Left lung (tissue), 10 donors: ENCODE measurements around the gene LCE3A. TPM values are rescaled to one million over a fixed set of nuclear protein-coding genes. Genes with fewer than 3 reads are reported as not detected.

Experiments
- ATAC-seq: fragments of 200-7000 bp; cut with Tn5 transposase; one replicate; pipeline ENCODE4 v1.9.1; 2020; ENCODE audit warnings: moderate library complexity
- DNase-seq, 4 donors: peaks; one replicate each; pipeline ENCODE4 v3.0.0-alpha.2; 2013 to 2020
- H3K27ac ChIP-seq, 2 donors: fragments of 200-600 bp; sonication (generic) in 1 of 2; one replicate each; pipeline versions ENCODE4 v1.5.0 to v1.8.0; 2020 to 2021
- H3K27me3 ChIP-seq, 2 donors: fragments of 200-600 bp; sonication (generic) in 1 of 2; one replicate each; pipeline versions ENCODE4 v1.5.0 to v1.8.0; 2020 to 2021
- H3K36me3 ChIP-seq, 2 donors: fragments of 200-600 bp; sonication (generic) in 1 of 2; one replicate each; pipeline versions ENCODE4 v1.5.0 to v1.8.0; 2020 to 2021
- H3K4me1 ChIP-seq, 2 donors: fragments of 200-600 bp; one replicate each; pipeline ENCODE4 v1.8.0; 2021
- H3K4me3 ChIP-seq, 2 donors: fragments of 200-600 bp; sonication (generic) in 1 of 2; one replicate each; pipeline versions ENCODE4 v1.5.0 to v1.8.0; 2020 to 2021; ENCODE audit warnings: mild to moderate bottlenecking in 1 of 2
- H3K9me3 ChIP-seq, 2 donors: fragments of 200-600 bp; sonication (generic) in 1 of 2; one replicate each; pipeline versions ENCODE4 v1.5.0 to v1.8.0; 2020 to 2021
- intact Hi-C, 2 donors: fragments of 100-400 bp; cut with DNase I; formaldehyde crosslinking; loops; one replicate each; pipeline versions ENCODE4 v1.11.2 to v1.14.2; 2022
- polyA plus RNA-seq, 6 donors: library from polyadenylated mRNA; unstranded; fragments of 120-200 nt; gene quantifications; one replicate each; pipeline ENCODE4 v1.2.1, GENCODE V29; 2013; ENCODE audit not compliant: insufficient read length in 6 of 6
- total RNA-seq, 2 donors: library from RNA; stranded (reverse); fragmentation: NEBNext Ultra II Directional; extraction: Animal tissue kit (Norgen Biotek cat#: 25700); gene quantifications; one replicate each; pipeline ENCODE4 v1.2.1, GENCODE V29; 2021
- TF ChIP-seq, protein P1 (sequence below), 2 donors: fragments of 200-600 bp; sonication (generic) in 1 of 2; IDR thresholded peaks; one replicate each; pipeline versions ENCODE4 v1.5.0 to v1.8.0; 2021; ENCODE audit warnings: antibody characterized with exemption in 2 of 2
- donor health status: DM: no; HTN: yes; CAD: no.
- donor health status: DM: no; HTN: no; CAD: no.

The LCE3A gene
- total and polyA plus RNA-seq, 8 donors = not detected

- H3K9me3 ChIP-seq = no peaks in the 10 kb centered on the region
- intact Hi-C loops = no loop called here
- no peaks in the 10 kb centered on the region for H3K27me3 ChIP-seq
- no peak overlapping the region for H3K27ac ChIP-seq
- no peaks in the 10 kb centered on the region for H3K4me1 ChIP-seq
- ATAC-seq (no peak), DNase-seq (no peak)
- TF ChIP-seq, protein P1, sequence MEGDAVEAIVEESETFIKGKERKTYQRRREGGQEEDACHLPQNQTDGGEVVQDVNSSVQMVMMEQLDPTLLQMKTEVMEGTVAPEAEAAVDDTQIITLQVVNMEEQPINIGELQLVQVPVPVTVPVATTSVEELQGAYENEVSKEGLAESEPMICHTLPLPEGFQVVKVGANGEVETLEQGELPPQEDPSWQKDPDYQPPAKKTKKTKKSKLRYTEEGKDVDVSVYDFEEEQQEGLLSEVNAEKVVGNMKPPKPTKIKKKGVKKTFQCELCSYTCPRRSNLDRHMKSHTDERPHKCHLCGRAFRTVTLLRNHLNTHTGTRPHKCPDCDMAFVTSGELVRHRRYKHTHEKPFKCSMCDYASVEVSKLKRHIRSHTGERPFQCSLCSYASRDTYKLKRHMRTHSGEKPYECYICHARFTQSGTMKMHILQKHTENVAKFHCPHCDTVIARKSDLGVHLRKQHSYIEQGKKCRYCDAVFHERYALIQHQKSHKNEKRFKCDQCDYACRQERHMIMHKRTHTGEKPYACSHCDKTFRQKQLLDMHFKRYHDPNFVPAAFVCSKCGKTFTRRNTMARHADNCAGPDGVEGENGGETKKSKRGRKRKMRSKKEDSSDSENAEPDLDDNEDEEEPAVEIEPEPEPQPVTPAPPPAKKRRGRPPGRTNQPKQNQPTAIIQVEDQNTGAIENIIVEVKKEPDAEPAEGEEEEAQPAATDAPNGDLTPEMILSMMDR (IDR thresholded peaks at IDR 0.05) = no peak
- H3K4me3 ChIP-seq = no peak overlapping the region
- H3K36me3 ChIP-seq = no peaks in the 10 kb centered on the region
Measured at GRCh38 chr1:152643945-152644344, 21.0 kb upstream of the LCE3A start.

DNA sequence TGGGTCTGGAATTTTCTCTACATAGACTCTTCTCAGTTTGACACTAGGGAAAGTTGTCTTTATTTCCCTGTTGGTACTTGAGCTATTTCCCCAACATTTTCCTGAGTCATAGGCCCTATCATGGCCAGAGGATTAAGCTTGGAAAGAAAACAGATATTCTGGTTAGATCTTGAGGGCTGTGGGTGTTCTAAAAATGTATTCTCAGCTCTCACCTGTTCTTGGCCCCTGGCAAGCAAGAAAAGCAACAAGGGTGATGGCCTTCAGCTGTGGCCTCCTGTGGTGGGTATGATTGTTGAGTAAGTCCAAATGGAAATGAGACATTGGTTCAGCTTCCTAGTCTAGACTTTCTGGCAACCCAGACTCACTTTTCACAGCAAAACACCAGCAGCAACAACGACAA is 17.4 kb upstream of the LCE3A start:
- Histone ChIP-seq H3K4me3 (no peak overlapping the region), H3K27me3 (no peaks in the 10 kb centered on the region), H3K27ac (no peak overlapping the region), H3K4me1 (no peaks in the 10 kb centered on the region), H3K9me3 (peaks cover 0 to 2% of the 10 kb centered on the region in 2 donors), H3K36me3 (no peaks in the 10 kb centered on the region)
- TF ChIP-seq, protein P1 (IDR thresholded peaks at IDR 0.05) = no peak
- intact Hi-C loops = no loop called here
- DNase-seq = no peak
- ATAC-seq = no peak

DNA sequence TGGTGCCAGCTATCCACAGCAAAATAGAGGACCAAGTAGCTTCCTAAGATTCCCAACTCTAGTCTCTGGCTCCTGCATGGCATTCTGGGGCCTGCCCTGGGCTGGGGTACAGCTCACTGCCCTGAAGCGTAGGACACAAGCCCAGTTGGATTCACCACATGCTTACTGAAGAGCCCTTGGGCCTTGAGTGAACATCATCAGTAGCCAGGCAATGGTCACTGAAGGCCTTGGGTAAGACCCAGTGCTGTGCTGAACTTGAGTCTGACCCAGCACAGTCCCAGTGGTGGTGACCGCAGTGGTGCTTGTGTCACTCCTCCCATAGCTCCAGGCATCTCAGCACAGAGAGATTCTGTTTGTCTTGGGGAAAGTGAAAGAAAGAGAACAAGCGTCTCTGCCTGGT is 7.7 kb upstream of the LCE3A start:
- no peaks in the 10 kb centered on the region for H3K9me3 ChIP-seq
- no peak overlapping the region for H3K27ac ChIP-seq
- no peak for ATAC-seq
- H3K4me3 ChIP-seq = no peak overlapping the region
- DNase-seq = no peak
- H3K4me1 ChIP-seq = no peaks in the 10 kb centered on the region
- H3K36me3 ChIP-seq = no peaks in the 10 kb centered on the region
- intact Hi-C loops = no loop called here
- no peaks in the 10 kb centered on the region for H3K27me3 ChIP-seq
- TF ChIP-seq, protein P1 (IDR thresholded peaks at IDR 0.05) = no peak

GRCh38 chr1:152626744-152627143 is 3.8 kb upstream of the LCE3A start:
- DNase-seq (no peak), ATAC-seq (no peak)

DNA sequence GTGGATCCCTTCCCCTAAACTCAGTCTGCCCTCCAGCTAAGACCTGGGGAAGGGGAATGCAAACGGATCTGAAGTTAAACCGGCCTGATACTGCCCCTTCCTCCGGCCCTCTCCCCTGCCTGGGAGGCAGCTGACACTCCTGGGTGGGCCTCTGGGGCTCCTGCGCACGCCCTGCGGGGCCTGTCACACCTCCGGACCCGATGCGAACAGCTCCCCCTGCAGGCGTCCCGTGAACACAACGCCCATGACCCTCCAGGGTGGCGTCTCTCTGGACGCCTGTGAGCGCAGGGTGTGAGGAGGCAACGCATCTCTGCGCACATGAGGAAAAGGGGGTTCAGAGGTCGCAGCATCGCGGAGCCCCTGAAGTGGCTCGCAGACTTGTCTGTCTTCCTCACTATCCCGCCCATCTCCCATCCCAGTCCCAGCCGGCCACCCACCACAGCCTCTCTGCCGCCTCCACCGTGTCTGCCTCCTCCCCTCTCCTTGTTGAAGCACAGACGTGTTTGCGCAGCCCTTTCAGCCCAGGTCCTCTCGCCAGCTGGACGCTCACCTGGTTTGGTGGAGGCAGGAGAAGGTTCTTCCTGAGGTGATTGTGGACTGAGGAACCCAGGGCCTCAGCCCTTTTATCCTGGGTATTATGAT is 421 bp upstream of the LCE3A start:
- TF ChIP-seq, protein P1 (IDR thresholded peaks at IDR 0.05) = peak in 1 of 2 donors; percentile 5
- no peaks in the 10 kb centered on the region for H3K4me1 ChIP-seq
- no peaks in the 10 kb centered on the region for H3K36me3 ChIP-seq
- no peak overlapping the region for H3K4me3 ChIP-seq
- H3K9me3 ChIP-seq = peaks cover 0 to 19% of the 10 kb centered on the region in 2 donors
- no peak overlapping the region for H3K27ac ChIP-seq
- intact Hi-C loops = no loop called here
- ATAC-seq (no peak), DNase-seq (peak in 1 of 4 donors; percentile 72)
- H3K27me3 ChIP-seq = peaks cover 0 to 15% of the 10 kb centered on the region in 2 donors

More at GRCh38 chr1:152626744-152627143, 3.8 kb upstream of the LCE3A start:
- intact Hi-C loops = no loop called here
- Histone ChIP-seq H3K36me3 (no peaks in the 10 kb centered on the region), H3K27ac (no peak overlapping the region), H3K9me3 (no peaks in the 10 kb centered on the region), H3K4me3 (no peak overlapping the region), H3K27me3 (peaks cover 0 to 15% of the 10 kb centered on the region in 2 donors), H3K4me1 (no peaks in the 10 kb centered on the region)
- TF ChIP-seq, protein P1 (IDR thresholded peaks at IDR 0.05) = no peak
